GM19467 (cell line): ENCODE data around the gene COPS3.
A peak's percentile ranks its signal among the peaks of the same experiment; 100 is the strongest.

ENCODE experiments used
- ATAC-seq: cut with Tn5 transposase; IDR thresholded peaks from one replicate; pipeline ENCODE4 v1.9.1; 2021; ENCODE audit warnings: mild to moderate bottlenecking, moderate library complexity; ENCODE audit not compliant: unreplicated experiment

COPS3 gene

DNA sequence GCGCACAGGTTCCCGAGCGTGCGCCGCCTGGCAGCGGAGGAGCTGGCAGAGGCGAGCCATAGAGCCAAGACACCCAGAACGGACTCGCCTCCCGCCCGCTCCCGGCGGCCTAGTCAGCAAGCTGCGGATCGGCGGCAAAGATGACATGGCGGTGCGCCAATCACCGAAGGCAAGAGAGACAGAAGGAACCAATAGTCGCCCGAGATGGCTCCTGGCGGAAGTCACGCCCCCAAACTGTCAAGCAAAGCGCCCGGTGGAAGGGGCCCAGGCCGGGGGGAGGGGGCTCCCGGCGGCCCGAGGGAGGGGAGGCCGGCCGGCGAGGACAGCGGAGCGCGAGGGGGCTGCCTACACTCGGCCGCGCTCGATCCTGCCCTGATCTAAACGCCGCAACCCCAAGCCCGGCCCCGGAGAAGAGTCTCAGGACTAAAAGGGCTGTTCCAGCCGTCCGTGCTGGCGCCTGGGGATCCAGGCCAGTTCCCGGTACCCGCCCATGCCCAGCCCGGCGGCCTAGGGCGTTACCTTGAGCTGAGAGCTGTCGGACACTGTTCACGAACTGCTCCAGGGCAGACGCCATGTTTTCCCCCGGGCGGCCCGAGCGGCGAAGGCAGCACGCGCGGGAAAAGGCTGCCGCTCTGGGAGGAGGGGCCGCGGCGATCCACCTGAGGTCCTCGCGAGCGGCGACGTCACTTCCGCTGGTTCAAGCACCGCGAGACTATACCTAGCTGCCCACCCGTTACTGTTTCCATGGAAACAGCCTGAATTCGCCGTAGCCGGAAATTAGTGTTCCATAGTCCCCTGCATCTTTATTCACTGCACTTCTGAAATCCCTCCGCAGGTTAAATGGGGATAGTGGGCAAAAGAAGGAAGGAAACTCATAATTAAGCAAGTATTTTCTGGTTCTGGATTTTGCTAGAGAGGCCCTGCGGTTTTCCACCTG is at the start of gene COPS3:
Gene COPS3 (minus strand): TSS at position 634 of the 937 bp plus-strand sequence. CDS start 60 bp downstream, at position 574.
- peak; percentile 82 for ATAC-seq

DNA sequence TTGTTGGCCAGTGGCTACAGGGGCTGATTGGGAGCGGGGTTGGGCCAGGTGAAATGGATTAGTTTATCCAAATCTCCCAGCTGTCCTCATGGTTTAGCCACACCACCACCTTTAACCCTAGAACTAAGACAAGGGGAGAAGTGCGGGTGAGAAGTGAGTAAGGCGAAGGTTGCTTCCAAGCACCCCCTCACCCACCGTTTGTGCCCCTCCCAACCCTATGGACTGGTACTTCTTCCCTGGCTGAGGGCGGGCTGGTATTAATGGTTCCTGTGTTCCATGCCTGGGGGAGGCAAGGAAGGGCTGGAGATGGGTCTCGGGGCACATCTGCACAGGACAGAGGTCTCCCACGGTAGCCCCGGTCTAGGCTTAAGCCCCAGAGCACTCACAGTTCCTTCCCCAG is 47.2 kb upstream of the COPS3 start:
- no peak for ATAC-seq

- no peak for ATAC-seq
Measured at GRCh38 chr17:17326275-17326875, 45.3 kb upstream of the COPS3 start.

- no peak for ATAC-seq
Measured at GRCh38 chr17:17325816-17326215, 44.8 kb upstream of the COPS3 start.

DNA sequence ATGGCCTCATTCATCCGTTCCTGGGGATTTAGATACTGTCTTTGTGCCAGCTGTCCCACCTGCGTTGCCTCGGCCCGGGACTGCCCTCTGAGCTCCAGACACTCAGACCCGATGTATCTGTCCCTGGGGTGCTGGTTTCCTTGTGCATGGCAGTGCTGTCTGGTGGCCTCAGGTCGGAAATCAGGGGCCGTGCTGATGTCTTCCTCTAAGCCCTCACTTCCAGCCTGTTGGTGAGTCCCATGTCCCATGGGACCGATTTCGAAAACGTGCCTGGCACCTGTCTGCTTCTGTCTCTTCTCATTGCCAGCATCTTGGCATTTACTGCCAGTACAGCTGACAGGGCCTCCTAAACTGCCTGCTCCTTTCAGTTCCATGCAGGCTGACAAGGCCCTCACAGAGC is 44.2 kb upstream of the COPS3 start:
- ATAC-seq: no peak

DNA sequence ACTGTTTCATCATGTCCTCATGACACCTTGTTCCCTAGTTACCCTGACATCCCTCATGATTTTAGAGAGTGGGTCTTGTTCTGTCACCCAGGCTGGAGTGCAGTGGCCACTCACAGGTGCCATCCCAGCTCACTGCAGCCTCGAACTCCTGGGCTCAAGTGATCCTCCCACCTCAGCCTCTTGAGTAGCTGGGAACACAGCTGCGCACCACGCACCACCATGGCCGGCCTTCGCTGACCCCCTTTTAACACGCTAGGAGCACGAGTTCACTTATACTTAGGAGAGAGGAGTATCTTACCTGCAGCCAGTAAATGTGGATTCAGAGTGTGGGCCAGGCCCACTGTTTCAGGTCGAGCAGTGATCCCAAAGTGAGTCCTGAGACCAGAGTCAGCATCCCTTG is 43.6 kb upstream of the COPS3 start:
- no peak for ATAC-seq

DNA sequence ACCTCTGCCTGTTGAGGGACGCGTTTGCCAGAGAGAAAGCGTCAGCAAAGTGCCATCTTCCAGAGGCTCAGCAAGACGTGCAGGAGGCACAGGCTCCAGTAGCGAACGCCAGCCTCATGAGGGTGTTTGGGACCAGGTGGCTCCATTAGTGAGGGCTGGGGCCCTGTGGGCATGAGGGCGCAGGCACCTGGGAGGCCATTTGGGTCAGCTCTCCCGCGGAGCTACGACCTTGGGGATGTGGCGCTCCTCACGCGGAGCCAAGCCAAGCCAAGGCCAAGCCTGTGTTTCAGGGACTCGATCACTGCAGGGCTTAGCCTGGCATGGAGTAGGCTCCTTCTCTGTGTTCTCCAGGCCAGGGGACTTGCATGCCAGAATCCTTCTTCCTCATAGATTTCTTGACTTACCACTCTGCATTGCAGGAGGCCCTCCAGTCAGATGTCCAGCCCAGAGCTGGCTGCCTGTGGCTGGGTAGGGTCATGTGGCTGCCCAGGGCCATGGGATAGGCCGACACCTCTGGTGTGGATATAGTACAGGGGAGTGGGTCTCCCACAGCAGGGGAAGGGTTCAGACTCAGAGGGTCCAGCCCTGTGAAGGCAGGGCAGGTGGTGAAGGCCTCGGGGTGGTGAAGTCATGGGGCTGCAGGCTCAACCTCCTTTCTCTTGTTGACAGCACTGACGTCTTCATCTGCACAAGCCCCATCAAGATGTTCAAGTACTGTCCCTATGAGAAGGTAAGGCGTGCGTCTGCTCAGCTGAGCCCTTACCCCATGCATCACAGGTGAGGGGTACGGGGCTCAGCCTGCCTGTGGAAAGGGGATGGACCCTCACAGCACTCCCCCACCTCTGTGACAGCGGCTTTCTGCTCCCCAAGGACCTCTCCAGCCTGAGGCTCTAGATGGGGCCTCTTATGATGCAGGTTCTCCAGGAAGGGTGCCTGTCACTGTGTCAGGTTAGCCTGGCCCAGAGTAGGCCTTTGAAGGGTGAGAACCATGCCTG is 41.8 kb upstream of the COPS3 start:
- ATAC-seq: no peak

GRCh38 chr17:17321356-17322025 is 40.4 kb upstream of the COPS3 start:
- no peak for ATAC-seq

- ATAC-seq: no peak
Measured at GRCh38 chr17:17320911-17321220, 39.8 kb upstream of the COPS3 start.

DNA sequence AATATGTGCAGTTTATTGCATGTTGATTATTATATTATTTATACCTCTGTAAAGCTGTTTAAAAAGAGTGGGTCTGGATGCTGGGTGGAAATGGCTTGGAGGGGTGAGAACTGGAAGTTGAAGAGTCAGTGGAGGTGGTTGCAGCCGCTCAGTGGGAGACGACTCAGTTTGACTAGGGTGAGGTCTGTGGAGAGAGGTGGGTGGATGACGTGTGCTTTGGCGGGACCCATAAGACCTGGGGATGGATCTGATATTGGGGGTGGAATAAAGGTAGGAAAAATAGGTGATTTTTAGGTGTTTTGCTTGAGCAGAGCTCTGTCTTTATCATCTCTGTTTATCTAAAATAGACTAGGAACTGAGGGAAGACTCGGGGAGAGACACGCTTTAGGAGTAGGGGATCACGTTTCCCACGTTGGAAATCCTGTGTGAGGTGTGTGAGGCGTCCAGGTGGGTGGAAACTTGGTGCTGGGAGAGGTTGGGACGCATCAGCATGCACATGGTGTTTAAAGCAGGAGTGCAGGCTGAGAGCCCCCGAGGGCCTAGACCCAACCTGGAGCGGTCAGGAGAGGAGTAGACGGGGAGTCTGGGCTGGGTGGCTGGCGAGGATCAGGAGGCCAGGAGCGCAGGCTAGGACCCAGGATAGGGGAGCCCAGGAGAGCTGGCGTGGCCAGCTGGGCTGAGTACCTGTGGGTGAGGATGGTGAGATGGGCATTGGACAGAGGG is 39.3 kb upstream of the COPS3 start:
- ATAC-seq: no peak

- ATAC-seq: no peak
Measured at GRCh38 chr17:17315142-17315821, 34.2 kb upstream of the COPS3 start.

GRCh38 chr17:17314501-17315071 is 33.5 kb upstream of the COPS3 start:
- ATAC-seq: no peak

- no peak for ATAC-seq
Measured at GRCh38 chr17:17313350-17313991, 32.4 kb upstream of the COPS3 start.

DNA sequence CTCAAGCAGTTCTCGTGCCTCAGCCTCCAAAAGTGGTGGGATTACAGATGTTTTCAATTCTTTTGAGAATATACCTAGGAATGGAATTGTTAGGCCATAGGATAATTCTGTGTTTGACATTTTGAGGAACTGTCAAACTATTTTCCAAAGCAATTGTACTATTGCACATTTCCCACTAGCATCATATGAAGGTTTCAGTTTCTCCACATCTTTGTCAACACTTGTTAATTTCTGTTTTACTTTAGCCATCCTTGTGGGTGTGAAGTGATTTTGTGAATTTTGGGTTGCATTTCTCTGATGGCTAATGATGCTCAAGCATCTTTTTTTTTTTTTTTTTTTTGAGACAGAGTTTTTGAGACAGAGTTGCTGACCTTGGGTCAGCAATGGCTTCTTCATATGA is 28.3 kb upstream of the COPS3 start:
- ATAC-seq: no peak

DNA sequence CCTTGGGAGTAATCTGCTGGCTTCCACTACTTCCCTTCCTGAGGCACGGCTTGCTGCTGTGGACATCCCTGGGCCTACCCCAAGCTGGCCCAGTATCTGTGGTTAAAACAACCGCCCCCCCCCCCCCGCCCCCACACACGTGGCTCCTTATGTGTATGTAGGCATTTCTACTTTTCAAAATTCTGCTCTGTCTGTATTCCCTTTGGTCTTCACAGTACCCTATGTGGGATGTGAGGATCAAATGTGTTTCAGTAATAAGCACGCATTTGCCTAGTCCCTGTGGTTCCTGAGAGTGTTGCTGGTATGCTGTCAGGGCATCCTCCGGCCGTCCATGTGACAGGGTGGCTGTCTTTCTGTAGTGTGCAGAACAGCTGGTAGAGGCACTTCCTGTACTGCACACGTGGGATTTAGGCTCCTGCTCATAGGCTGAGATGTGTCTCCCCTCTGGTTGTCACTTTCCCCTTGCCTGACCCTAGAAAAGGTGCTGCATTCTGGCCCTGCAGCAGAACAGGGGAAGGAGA is 24.3 kb upstream of the COPS3 start:
- ATAC-seq: peak; percentile 57

GRCh38 chr17:17304521-17304985 is 23.5 kb upstream of the COPS3 start:
- ATAC-seq: no peak

- peak; percentile 17 for ATAC-seq
Measured at GRCh38 chr17:17303847-17304490, 22.9 kb upstream of the COPS3 start.
